ENCODE data around the gene KCNA1.

The KCNA1 gene

GRCh38 chr12:4918950-4919660 lies 9.4 kb downstream of the KCNA1 start:
- Histone ChIP-seq H3K36me3 (ENCODE audit: insufficient read depth, low read length) (no peaks in the 10 kb centered on the region), H2AFZ (ENCODE audit: low read length) (no peak overlapping the region), H3F3A (ENCODE audit: insufficient read depth, low read length) (no peaks in the 10 kb centered on the region), H3K4me3 (ENCODE audit: low read depth, low read length, poor library complexity, severe bottlenecking) (no peak overlapping the region), H3K27me3 (ENCODE audit: insufficient read depth, low read length) (no peaks in the 10 kb centered on the region), H4K20me1 (ENCODE audit: insufficient read depth, low read length) (no peaks in the 10 kb centered on the region), H3K9me3 (ENCODE audit: low read length) (no peaks in the 10 kb centered on the region), H3K4me1 (ENCODE audit: insufficient read depth, low read length, severe bottlenecking) (no peaks in the 10 kb centered on the region), H3K4me2 (ENCODE audit: low read length) (no peak overlapping the region), H3K9me2 (ENCODE audit: low read depth, low read length) (no peaks in the 10 kb centered on the region), H3K79me2 (ENCODE audit: insufficient read depth, low read length) (no peaks in the 10 kb centered on the region), H3K27ac (ENCODE audit: low read depth, low read length, poor library complexity, severe bottlenecking) (no peak overlapping the region), H3K9ac (ENCODE audit: low read length) (no peak overlapping the region)
- TF ChIP-seq EZH2 (IDR thresholded peaks at IDR 0.05; ENCODE audit: borderline replicate concordance, low read length), result no peak
- TF ChIP-seq CTCF (IDR thresholded peaks at IDR 0.05; ENCODE audit: low read length), result no peak

DNA sequence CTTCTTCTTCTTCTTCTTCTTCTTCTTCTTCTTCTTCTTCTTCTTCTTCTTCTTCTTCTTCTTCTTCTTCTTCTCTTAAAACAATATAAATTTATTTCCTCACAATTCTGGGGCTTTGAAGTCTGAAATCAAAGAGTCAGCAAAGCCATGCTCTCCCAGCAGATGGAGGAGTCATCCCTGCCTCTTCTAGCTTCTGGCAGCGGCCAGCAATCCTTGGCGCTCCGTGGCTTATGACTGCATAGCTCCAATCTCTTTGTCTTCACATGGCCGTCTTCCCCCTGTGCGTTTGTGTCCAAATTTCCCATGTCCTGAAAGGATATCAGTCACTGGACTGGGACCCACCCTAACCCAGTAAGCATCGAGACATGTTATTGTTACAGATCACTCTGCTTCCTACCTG lies 22.9 kb downstream of the KCNA1 start:
- H4K20me1 ChIP-seq (ENCODE audit: insufficient read depth, low read length), result no peaks in the 10 kb centered on the region
- H3K9me2 ChIP-seq (ENCODE audit: low read depth, low read length), result no peaks in the 10 kb centered on the region
- H3K4me3 ChIP-seq (ENCODE audit: low read depth, low read length, poor library complexity, severe bottlenecking), result no peak overlapping the region
- no peaks in the 10 kb centered on the region for H3K9me3 ChIP-seq (ENCODE audit: low read length)
- no peak overlapping the region for H3K27ac ChIP-seq (ENCODE audit: low read depth, low read length, poor library complexity, severe bottlenecking)
- no peaks in the 10 kb centered on the region for H3K79me2 ChIP-seq (ENCODE audit: insufficient read depth, low read length)
- H3K4me1 ChIP-seq (ENCODE audit: insufficient read depth, low read length, severe bottlenecking), result no peaks in the 10 kb centered on the region
- H3K4me2 ChIP-seq (ENCODE audit: low read length), result no peak overlapping the region
- TF ChIP-seq EZH2 (IDR thresholded peaks at IDR 0.05; ENCODE audit: borderline replicate concordance, low read length) (no peak), CTCF (IDR thresholded peaks at IDR 0.05; ENCODE audit: low read length) (no peak)
- H3K36me3 ChIP-seq (ENCODE audit: insufficient read depth, low read length), result no peaks in the 10 kb centered on the region
- no peak overlapping the region for H2AFZ ChIP-seq (ENCODE audit: low read length)
- H3K9ac ChIP-seq (ENCODE audit: low read length), result no peak overlapping the region
- H3K27me3 ChIP-seq (ENCODE audit: insufficient read depth, low read length), result peaks cover 8% of the 10 kb centered on the region; the same call in 1 of the 2 replicates
- no peaks in the 10 kb centered on the region for H3F3A ChIP-seq (ENCODE audit: insufficient read depth, low read length)

DNA sequence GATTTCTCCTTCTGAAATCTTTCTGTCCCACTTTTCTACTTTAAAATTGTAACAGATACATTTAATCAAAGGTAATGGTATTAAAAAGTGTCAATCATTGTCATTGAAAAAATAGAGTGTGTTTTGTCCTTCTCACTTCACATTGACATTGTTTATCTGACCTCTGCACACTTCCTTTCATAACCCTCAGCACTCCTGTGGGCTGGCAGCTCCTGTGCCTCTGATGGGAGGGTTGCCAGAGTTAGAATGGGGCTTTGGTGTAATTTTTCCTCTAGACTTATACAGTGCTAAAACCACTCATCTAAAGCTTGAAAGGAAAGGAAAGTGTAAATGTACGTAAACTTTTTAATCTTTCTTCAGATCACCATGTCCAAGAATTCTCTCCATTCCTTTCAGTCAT lies 23.7 kb downstream of the KCNA1 start:
- Histone ChIP-seq H3F3A (ENCODE audit: insufficient read depth, low read length) (no peaks in the 10 kb centered on the region), H3K9ac (ENCODE audit: low read length) (no peak overlapping the region), H3K27ac (ENCODE audit: low read depth, low read length, poor library complexity, severe bottlenecking) (no peak overlapping the region), H2AFZ (ENCODE audit: low read length) (no peak overlapping the region), H3K79me2 (ENCODE audit: insufficient read depth, low read length) (no peaks in the 10 kb centered on the region), H3K9me2 (ENCODE audit: low read depth, low read length) (no peaks in the 10 kb centered on the region), H4K20me1 (ENCODE audit: insufficient read depth, low read length) (no peaks in the 10 kb centered on the region), H3K4me2 (ENCODE audit: low read length) (no peak overlapping the region), H3K9me3 (ENCODE audit: low read length) (no peaks in the 10 kb centered on the region), H3K4me3 (ENCODE audit: low read depth, low read length, poor library complexity, severe bottlenecking) (no peak overlapping the region), H3K27me3 (ENCODE audit: insufficient read depth, low read length) (peaks cover 7% of the 10 kb centered on the region; the same call in 1 of the 2 replicates), H3K36me3 (ENCODE audit: insufficient read depth, low read length) (no peaks in the 10 kb centered on the region), H3K4me1 (ENCODE audit: insufficient read depth, low read length, severe bottlenecking) (no peaks in the 10 kb centered on the region)
- TF ChIP-seq EZH2 (IDR thresholded peaks at IDR 0.05; ENCODE audit: borderline replicate concordance, low read length) (no peak), CTCF (IDR thresholded peaks at IDR 0.05; ENCODE audit: low read length) (no peak)

Measured in OCI-LY1 (cell line).